ENCODE data around the gene GALNT13.

The GALNT13 gene

DNA sequence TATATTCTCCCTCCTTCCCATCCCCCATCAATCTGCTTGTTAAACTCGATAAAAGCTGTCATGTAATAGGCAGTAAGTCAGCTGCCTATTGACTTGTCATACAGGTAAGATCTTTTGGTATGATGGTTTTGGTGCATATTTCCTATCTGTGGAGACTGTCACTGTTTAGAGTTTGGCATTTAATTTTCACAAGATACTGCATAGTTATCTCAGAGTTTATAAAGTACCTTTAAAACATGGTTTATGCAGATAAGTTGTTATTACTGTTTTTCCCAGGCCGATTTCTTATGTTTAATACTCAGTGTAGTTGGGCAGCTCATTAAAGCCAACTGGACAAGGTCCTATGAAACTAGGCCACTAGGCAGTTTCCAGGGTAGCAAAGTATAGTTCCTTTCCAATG, 222.1 kb downstream of the GALNT13 start:
- Mint-ChIP-seq H3K27ac (no peak overlapping the region), H3K9me3 (peaks cover 0 to 2% of the 10 kb centered on the region in 2 donors), H3K4me1 (ENCODE audit: low read depth in 2 of 2) (no peaks in the 10 kb centered on the region), H3K36me3 (ENCODE audit: insufficient read depth) (no peaks in the 10 kb centered on the region), H3K4me3 (no peak overlapping the region), H3K27me3 (no peaks in the 10 kb centered on the region)
- ATAC-seq (replicated peaks) (no peak), DNase-seq (no peak)

DNA sequence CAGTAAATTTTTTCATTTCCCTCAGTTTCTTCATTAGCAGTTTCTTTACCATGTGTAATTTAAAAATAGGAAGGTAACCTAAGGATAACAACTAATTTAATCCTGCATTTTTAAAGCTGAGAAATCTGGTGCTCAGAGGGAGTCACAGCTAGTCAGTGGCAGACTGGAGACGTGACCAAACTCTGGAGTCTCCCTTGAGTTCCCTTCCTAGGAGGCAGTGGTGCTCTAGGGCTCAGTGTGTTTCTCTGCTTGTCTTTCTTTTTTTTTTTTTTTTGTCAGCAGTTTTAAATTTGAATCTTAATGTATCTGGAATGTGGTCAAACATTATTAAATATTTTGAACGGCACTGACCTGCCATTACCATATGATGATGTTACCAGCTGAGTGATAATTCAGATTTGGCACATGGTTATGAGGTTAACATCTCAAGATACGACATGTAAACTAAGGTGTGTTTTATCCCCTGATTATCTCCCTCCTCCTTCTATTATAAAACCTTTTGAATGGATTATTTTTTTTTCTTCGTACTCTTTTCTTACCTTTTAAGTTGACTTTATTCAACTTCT, 226.2 kb downstream of the GALNT13 start:
- H3K36me3 Mint-ChIP-seq (ENCODE audit: insufficient read depth), result no peaks in the 10 kb centered on the region
- ATAC-seq (replicated peaks), result no peak
- no peak for DNase-seq

DNA sequence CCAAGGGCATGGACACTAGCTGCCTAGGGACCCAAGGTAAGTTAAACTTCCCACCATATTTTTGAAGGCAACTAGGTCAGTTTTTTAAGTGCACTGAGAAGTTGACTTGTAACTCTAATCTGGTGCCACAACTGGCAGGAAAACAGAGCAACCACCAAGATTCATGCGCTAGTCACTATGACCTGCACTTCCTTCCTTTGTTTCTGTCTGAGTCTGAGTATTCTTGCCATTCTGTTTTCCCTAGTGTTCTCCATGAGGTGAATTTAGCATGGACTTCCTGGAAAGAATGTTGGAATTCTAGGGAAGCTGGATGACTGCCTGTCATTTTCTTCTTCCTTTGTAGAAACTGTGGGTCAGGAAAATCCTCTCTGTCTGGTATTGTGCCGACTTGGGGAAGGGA, 249.0 kb downstream of the GALNT13 start:
- Mint-ChIP-seq H3K4me1 (ENCODE audit: low read depth in 2 of 2) (no peaks in the 10 kb centered on the region), H3K27me3 (no peaks in the 10 kb centered on the region), H3K9me3 (peaks cover 8 to 12% of the 10 kb centered on the region in 2 donors), H3K36me3 (ENCODE audit: insufficient read depth) (no peaks in the 10 kb centered on the region), H3K27ac (no peak overlapping the region), H3K4me3 (no peak overlapping the region)
- ATAC-seq (replicated peaks) (no peak), DNase-seq (no peak)

More for the DNA sequence above, 226.2 kb downstream of the GALNT13 start:
- Mint-ChIP-seq H3K4me3 (no peak overlapping the region), H3K27ac (no peak overlapping the region), H3K9me3 (peaks cover 0 to 6% of the 10 kb centered on the region in 2 donors), H3K4me1 (ENCODE audit: low read depth in 2 of 2) (no peaks in the 10 kb centered on the region), H3K27me3 (no peaks in the 10 kb centered on the region)

DNA sequence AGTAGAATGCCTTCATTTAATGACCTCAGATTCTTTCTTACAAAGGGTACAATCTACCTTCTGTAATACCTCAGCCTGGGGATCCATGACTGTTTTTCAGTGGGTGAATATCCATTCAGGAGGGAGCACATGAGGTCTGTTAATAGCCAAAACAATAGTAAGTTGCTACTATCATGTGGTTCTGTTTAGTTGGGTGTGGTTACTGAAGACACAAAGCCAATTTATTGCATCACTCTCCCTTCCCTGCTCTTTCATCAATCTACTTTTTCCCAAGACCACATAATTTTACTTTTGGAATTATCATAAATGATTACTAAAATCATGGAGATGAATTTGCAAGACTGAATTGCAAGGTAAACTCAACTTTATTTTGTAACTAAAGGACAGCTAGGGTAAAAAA, 254.2 kb downstream of the GALNT13 start:
- H3K4me1 Mint-ChIP-seq (ENCODE audit: low read depth in 2 of 2), result no peaks in the 10 kb centered on the region
- ATAC-seq (replicated peaks) (no peak), DNase-seq (no peak)
- no peaks in the 10 kb centered on the region for H3K36me3 Mint-ChIP-seq (ENCODE audit: insufficient read depth)
- no peak overlapping the region for H3K4me3 Mint-ChIP-seq
- peaks cover 0 to 8% of the 10 kb centered on the region in 2 donors for H3K9me3 Mint-ChIP-seq
- H3K27ac Mint-ChIP-seq, result no peak overlapping the region
- no peaks in the 10 kb centered on the region for H3K27me3 Mint-ChIP-seq

DNA sequence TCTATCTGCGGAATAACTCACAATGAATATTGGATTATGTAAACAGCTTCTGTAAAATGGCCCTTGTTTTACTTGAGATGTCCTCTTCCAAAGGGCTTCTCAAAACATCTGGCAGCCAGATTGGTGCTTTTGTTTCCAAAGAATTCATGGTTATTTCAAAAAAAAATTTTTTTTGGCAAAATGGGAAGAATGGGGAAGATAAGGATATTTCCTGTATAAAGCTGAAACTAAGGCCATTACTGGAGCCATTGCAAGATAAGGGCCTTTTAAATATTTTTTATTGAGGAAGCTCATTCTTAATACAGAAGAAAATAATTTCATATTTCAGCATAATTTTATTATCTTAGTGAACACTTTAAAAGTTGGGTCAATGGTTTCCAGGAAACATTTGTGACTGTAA, 259.1 kb downstream of the GALNT13 start:
- DNase-seq (no peak), ATAC-seq (replicated peaks) (no peak)
- H3K27ac Mint-ChIP-seq, result no peak overlapping the region
- no peaks in the 10 kb centered on the region for H3K4me1 Mint-ChIP-seq (ENCODE audit: low read depth in 2 of 2)
- H3K36me3 Mint-ChIP-seq (ENCODE audit: insufficient read depth), result no peaks in the 10 kb centered on the region
- H3K27me3 Mint-ChIP-seq, result no peaks in the 10 kb centered on the region
- H3K9me3 Mint-ChIP-seq, result peaks cover 0 to 6% of the 10 kb centered on the region in 2 donors
- no peak overlapping the region for H3K4me3 Mint-ChIP-seq

DNA sequence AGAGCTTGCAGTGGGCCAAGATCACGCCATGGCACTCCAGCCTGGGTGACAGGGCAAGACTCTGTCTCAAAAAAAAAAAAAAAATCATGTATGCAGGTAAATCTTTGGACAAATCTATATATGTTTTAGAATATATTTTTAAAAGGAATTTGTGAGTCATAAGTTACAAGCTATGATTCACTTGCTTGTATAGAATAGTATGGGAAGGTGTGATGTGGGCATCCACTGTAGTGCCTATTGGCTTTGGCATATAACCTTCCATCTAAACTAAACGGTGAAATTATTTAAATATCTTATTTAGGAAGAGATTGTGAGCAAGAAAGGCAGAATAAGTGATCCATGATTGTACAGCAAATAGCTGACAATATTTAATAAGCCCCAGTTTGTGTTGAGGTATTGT, 261.1 kb downstream of the GALNT13 start:
- Mint-ChIP-seq H3K36me3 (ENCODE audit: insufficient read depth) (no peaks in the 10 kb centered on the region), H3K9me3 (peaks cover 0 to 6% of the 10 kb centered on the region in 2 donors)

DNA sequence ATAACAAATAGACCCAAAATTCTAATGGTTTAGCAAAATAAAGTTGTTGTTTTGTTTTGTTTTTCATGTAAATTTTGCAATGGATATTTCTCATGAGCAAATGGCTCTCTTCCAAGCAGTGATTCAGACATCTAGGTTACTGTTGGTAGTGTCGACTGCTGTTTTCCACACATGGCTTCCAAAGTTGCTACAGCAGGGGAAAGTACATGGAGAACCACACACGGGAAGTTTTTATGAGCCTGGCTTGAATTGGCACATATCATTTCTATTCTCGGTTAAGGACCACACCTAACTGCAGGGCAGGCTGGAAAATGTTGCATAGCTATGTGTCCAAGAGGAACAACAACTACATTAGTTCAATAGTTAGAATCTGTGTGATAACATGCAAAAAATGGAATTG, 262.1 kb downstream of the GALNT13 start:
- Mint-ChIP-seq H3K4me3 (no peak overlapping the region), H3K4me1 (ENCODE audit: low read depth in 2 of 2) (no peaks in the 10 kb centered on the region), H3K27ac (no peak overlapping the region), H3K9me3 (peaks cover 0 to 6% of the 10 kb centered on the region in 2 donors), H3K36me3 (ENCODE audit: insufficient read depth) (no peaks in the 10 kb centered on the region), H3K27me3 (no peaks in the 10 kb centered on the region)
- DNase-seq (no peak), ATAC-seq (replicated peaks) (no peak)

More for the DNA sequence above, 261.1 kb downstream of the GALNT13 start:
- no peak overlapping the region for H3K4me3 Mint-ChIP-seq
- DNase-seq (no peak), ATAC-seq (replicated peaks) (no peak)
- H3K4me1 Mint-ChIP-seq (ENCODE audit: low read depth in 2 of 2), result no peaks in the 10 kb centered on the region
- no peaks in the 10 kb centered on the region for H3K27me3 Mint-ChIP-seq
- no peak overlapping the region for H3K27ac Mint-ChIP-seq

DNA sequence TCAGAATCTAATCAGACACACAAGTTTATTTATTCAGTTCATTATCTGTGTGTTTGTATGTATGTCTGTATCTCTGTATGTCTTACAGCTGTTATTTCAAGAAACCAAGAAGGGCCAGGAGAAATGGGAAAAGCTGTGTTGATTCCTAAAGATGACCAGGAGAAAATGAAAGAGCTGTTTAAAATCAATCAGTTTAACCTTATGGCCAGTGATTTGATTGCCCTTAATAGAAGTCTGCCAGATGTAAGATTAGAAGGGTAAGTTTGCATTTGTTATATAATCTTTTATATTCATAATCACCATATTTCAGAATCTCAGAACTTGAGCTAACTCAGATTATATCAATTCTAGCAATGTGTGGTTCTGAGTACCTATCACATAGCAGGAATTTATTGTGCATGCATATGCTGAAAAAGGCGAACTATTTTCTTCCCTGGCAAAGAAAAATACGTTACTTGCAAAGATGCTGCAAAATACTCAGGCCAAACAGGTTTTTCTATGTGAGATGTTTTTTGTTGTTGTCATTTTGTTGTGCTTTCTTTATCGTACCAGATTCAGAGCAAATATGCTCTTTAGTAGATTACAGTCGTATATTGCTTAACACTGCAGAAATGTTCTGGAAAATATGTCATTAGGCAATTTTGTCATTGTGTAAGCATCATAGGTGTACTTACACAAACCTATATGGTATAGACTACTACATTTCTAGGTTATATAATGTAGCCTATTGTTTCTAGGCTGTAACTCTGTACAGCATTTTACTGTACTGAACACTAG, 268.7 kb downstream of the GALNT13 start:
- Mint-ChIP-seq H3K9me3 (peaks cover 0 to 6% of the 10 kb centered on the region in 2 donors), H3K36me3 (ENCODE audit: insufficient read depth) (no peaks in the 10 kb centered on the region), H3K4me3 (no peak overlapping the region), H3K27me3 (no peaks in the 10 kb centered on the region), H3K27ac (no peak overlapping the region), H3K4me1 (ENCODE audit: low read depth in 2 of 2) (no peaks in the 10 kb centered on the region)
- ATAC-seq (replicated peaks) (no peak), DNase-seq (no peak)

DNA sequence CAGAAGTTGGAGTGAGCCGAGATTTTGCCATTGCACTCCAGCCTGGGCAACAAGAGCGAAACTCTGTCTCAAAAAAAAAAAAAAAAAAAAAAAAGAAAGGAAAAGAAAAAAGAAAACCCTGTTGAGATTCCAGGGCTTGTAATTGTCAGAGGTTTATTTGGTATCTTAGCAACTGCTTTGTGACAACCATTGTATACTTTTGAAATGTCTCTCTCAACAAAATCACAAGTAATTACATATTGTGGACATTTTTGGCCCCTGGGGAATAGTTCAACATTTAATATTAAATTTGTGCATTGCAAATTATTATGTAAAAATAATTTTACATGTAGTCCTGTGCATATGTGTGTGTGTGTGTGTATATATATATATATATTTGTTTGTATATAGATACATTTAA, 270.8 kb downstream of the GALNT13 start:
- no peak for ATAC-seq (replicated peaks)
- no peaks in the 10 kb centered on the region for H3K4me1 Mint-ChIP-seq (ENCODE audit: low read depth in 2 of 2)

DNA sequence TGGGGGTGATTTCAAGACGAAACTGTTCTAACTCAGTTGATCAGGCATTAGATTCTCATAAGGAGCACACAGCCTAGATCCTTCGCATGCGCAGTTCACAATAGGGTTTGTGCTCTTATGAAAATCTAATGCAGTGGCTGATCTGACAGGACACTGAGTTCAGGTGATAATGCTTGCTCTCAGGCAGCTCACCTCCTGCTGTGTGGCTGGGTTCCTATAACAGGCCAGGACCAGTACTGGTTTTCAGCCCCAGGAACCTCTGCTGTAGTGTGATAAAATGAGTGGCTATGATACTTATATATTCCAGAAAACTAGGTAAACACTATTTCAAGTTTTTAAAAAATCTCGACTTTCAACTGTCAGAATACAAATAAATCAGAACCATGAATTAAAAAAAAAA, 271.4 kb downstream of the GALNT13 start:
- Mint-ChIP-seq H3K27ac (no peak overlapping the region), H3K4me1 (ENCODE audit: low read depth in 2 of 2) (no peaks in the 10 kb centered on the region), H3K9me3 (peaks cover 0 to 4% of the 10 kb centered on the region in 2 donors), H3K27me3 (no peaks in the 10 kb centered on the region), H3K4me3 (no peak overlapping the region), H3K36me3 (ENCODE audit: insufficient read depth) (no peaks in the 10 kb centered on the region)
- no peak for ATAC-seq (replicated peaks)
- DNase-seq, result no peak

More for the DNA sequence above, 270.8 kb downstream of the GALNT13 start:
- Mint-ChIP-seq H3K27ac (no peak overlapping the region), H3K27me3 (no peaks in the 10 kb centered on the region), H3K4me3 (no peak overlapping the region), H3K36me3 (ENCODE audit: insufficient read depth) (no peaks in the 10 kb centered on the region), H3K9me3 (peaks cover 0 to 4% of the 10 kb centered on the region in 2 donors)
- DNase-seq, result no peak

DNA sequence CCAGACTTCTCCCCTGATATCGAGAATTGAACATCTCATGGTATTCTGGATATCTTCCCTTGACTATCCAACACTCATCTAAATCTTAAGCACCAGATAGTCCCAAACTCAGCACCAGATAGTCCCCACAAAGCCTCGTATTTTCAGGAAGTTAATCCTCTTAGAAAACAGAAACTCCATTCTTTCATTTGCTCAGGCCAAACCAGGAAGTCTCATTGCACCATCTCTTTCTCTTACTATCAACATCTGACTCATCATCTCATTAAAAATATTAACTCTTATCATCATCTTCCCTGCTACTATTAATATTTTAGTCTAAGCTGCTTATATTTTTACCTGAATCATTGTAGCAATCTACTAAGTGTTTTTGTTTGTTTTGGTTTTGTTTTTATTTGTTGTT, 286.4 kb downstream of the GALNT13 start:
- Mint-ChIP-seq H3K27me3 (no peaks in the 10 kb centered on the region), H3K4me1 (ENCODE audit: low read depth in 2 of 2) (no peaks in the 10 kb centered on the region), H3K27ac (no peak overlapping the region), H3K9me3 (peaks cover 10 to 31% of the 10 kb centered on the region in 2 donors), H3K36me3 (ENCODE audit: insufficient read depth) (no peaks in the 10 kb centered on the region), H3K4me3 (no peak overlapping the region)
- DNase-seq, result no peak
- ATAC-seq (replicated peaks), result no peak

DNA sequence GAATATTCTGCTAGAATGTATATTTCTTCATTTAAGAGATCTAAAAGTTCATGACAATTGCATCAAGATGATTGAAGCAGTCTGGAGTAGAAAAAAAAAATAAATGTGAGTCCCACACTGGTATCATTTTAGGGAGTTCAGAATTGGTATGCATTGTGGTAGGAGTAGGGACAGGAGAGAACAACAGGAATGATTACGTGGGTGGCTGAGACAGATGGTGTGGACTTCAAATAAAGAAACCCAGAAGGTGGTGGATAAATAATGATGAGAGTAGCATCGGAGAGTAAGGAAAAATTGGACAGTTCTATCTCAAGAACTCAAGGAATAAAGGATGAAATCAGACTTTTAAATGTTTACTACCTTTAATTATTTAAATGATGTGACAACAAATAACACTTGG, 289.6 kb downstream of the GALNT13 start:
- no peak overlapping the region for H3K27ac Mint-ChIP-seq
- H3K4me3 Mint-ChIP-seq, result no peak overlapping the region
- H3K27me3 Mint-ChIP-seq, result no peaks in the 10 kb centered on the region
- no peak for DNase-seq
- H3K9me3 Mint-ChIP-seq, result peaks cover 10 to 31% of the 10 kb centered on the region in 2 donors
- ATAC-seq (replicated peaks), result no peak
- H3K36me3 Mint-ChIP-seq (ENCODE audit: insufficient read depth), result no peaks in the 10 kb centered on the region
- H3K4me1 Mint-ChIP-seq (ENCODE audit: low read depth in 2 of 2), result no peaks in the 10 kb centered on the region

DNA sequence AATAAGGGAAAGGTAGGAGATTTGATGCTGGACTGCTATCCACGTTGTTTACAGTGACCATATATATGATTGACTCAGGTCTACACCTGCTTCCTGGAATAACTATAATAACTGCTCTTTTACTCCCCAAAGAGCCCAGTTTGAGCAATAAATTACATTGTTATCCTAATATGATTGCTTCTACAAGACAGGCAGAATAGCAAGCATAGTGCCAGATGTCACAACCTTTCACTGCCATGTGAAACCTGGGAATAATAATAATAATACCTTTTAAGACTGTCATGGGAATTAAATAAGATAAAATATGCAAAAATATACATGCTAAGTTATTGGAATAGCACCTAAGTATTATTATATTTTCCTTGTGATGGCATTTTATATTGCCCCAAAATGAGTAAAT, 298.7 kb downstream of the GALNT13 start:
- Mint-ChIP-seq H3K4me1 (ENCODE audit: low read depth in 2 of 2) (no peaks in the 10 kb centered on the region), H3K27ac (no peak overlapping the region), H3K4me3 (no peak overlapping the region), H3K9me3 (peaks cover 11 to 19% of the 10 kb centered on the region in 2 donors), H3K27me3 (no peaks in the 10 kb centered on the region), H3K36me3 (ENCODE audit: insufficient read depth) (no peaks in the 10 kb centered on the region)
- DNase-seq (no peak), ATAC-seq (replicated peaks) (no peak)

DNA sequence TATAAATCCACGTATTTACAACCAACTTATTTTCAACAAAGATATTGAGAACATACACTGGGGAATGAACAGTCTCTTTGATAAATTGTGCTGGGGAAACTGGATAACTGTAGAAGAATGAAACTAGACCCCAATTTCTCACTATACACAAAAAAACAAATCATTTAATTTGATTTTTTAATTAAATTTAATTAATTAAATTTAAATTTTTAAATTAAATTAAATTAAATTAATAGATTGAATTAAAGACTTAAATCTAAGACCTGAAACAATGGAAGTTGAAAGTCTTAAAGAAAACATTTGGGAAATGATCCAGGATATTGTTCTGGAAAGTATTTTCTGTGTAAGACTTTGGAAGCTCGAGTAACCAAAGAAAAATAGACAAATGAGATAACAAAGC, 301.4 kb downstream of the GALNT13 start:
- no peaks in the 10 kb centered on the region for H3K36me3 Mint-ChIP-seq (ENCODE audit: insufficient read depth)
- H3K9me3 Mint-ChIP-seq, result peaks cover 13 to 18% of the 10 kb centered on the region in 2 donors
- no peak overlapping the region for H3K27ac Mint-ChIP-seq
- no peak overlapping the region for H3K4me3 Mint-ChIP-seq
- no peaks in the 10 kb centered on the region for H3K4me1 Mint-ChIP-seq (ENCODE audit: low read depth in 2 of 2)
- no peak for ATAC-seq (replicated peaks)
- no peaks in the 10 kb centered on the region for H3K27me3 Mint-ChIP-seq
- no peak for DNase-seq
